Mucosa of descending colon (tissue), 3 donors: ENCODE data around the gene LDLRAD4. TPM values are rescaled to one million over a fixed set of nuclear protein-coding genes. Genes with fewer than 3 reads are reported as not detected.

Experiments used
- ATAC-seq: fragments of 200-7000 bp; cut with Tn5 transposase; one replicate; pipeline ENCODE4 v1.9.1; 2020; ENCODE audit warnings: mild to moderate bottlenecking, moderate library complexity
- DNase-seq, 3 donors: peaks; one replicate each; pipeline ENCODE4 v3.0.0-alpha.2; 2020
- H3K36me3 ChIP-seq: fragments of 200-600 bp; one replicate; pipeline ENCODE4 v1.8.0; 2021; ENCODE audit warnings: low read depth, mild to moderate bottlenecking
- H3K4me1 ChIP-seq: fragments of 200-600 bp; one replicate; pipeline ENCODE4 v1.8.0; 2021; ENCODE audit warnings: low read depth, mild to moderate bottlenecking
- H3K4me3 ChIP-seq: fragments of 200-600 bp; one replicate; pipeline ENCODE4 v1.8.0; 2021; ENCODE audit warnings: mild to moderate bottlenecking
- H3K9me3 ChIP-seq: fragments of 200-600 bp; one replicate; pipeline ENCODE4 v1.8.0; 2021; ENCODE audit warnings: mild to moderate bottlenecking
- CTCF ChIP-seq: fragments of 200-600 bp; IDR thresholded peaks from one replicate; pipeline ENCODE4 v1.8.0; 2022; ENCODE audit warnings: antibody characterized with exemption, mild to moderate bottlenecking
- intact Hi-C, 2 donors: fragments of 100-400 bp; cut with DNase I in 1 of 2; cut with micrococcal nuclease in 1 of 2; formaldehyde crosslinking; loops; one replicate each; pipeline versions ENCODE4 v1.11.0 to v1.11.1; 2022; cut with DNase I, micrococcal nuclease
- total RNA-seq, 3 donors: library from RNA; stranded (reverse); fragmentation: NEBNext Ultra II Directional in 2 of 3; extraction: Animal tissue kit (Norgen Biotek cat#: 25700) in 2 of 3; gene quantifications; one replicate each; pipeline versions ENCODE4 v1.2.1 to v1.2.4, GENCODE V29; 2021 to 2023
- donor health status: DM: no; HTN: no; CAD: no; lungs with moderate emphysema.
- donor health status: DM: no; HTN: no; CAD: no.
- donor health status: DM: no; HTN: yes; CAD: no.

LDLRAD4 gene
- total RNA-seq, 3 donors from 2014 or later = 36.8 to 41.0 (median 37.4) TPM

- ATAC-seq (no peak), DNase-seq (no peak)
- no peaks in the 10 kb centered on the region for H3K36me3 ChIP-seq
- intact Hi-C loops = no loop called here
- no peaks in the 10 kb centered on the region for H3K9me3 ChIP-seq
- no peak overlapping the region for H3K4me3 ChIP-seq
- no peak for TF ChIP-seq CTCF
- no peaks in the 10 kb centered on the region for H3K4me1 ChIP-seq
Measured at GRCh38 chr18:13570216-13570615, 351.7 kb downstream of the LDLRAD4 start.

- intact Hi-C loops = no loop called here
- Histone ChIP-seq H3K9me3 (no peaks in the 10 kb centered on the region), H3K4me3 (no peak overlapping the region), H3K36me3 (no peaks in the 10 kb centered on the region), H3K4me1 (no peaks in the 10 kb centered on the region)
- no peak for TF ChIP-seq CTCF
- no peak for DNase-seq
- peak; percentile 15 for ATAC-seq
Measured at GRCh38 chr18:13570856-13571495, 352.4 kb downstream of the LDLRAD4 start.

GRCh38 chr18:13572148-13572547 is 353.6 kb downstream of the LDLRAD4 start:
- no peak for TF ChIP-seq CTCF
- ATAC-seq (no peak), DNase-seq (no peak)
- Histone ChIP-seq H3K4me3 (no peak overlapping the region), H3K4me1 (no peaks in the 10 kb centered on the region), H3K9me3 (no peaks in the 10 kb centered on the region), H3K36me3 (no peaks in the 10 kb centered on the region)
- intact Hi-C loops = no loop called here

GRCh38 chr18:13572721-13573120 is 354.2 kb downstream of the LDLRAD4 start:
- no peaks in the 10 kb centered on the region for H3K4me1 ChIP-seq
- H3K9me3 ChIP-seq = no peaks in the 10 kb centered on the region
- DNase-seq (no peak), ATAC-seq (no peak)
- TF ChIP-seq CTCF = no peak
- no peaks in the 10 kb centered on the region for H3K36me3 ChIP-seq
- H3K4me3 ChIP-seq = no peak overlapping the region
- intact Hi-C loops = no loop called here

GRCh38 chr18:13573750-13574149 is 355.2 kb downstream of the LDLRAD4 start:
- ATAC-seq = no peak
- no peaks in the 10 kb centered on the region for H3K4me1 ChIP-seq
- no peak for DNase-seq
- no peak for TF ChIP-seq CTCF
- no peak overlapping the region for H3K4me3 ChIP-seq
- H3K36me3 ChIP-seq = no peaks in the 10 kb centered on the region
- intact Hi-C loops = no loop called here
- H3K9me3 ChIP-seq = no peaks in the 10 kb centered on the region

GRCh38 chr18:13574355-13574754 is 355.8 kb downstream of the LDLRAD4 start:
- no peaks in the 10 kb centered on the region for H3K36me3 ChIP-seq
- ATAC-seq (no peak), DNase-seq (no peak)
- no peak for TF ChIP-seq CTCF
- H3K9me3 ChIP-seq = no peaks in the 10 kb centered on the region
- intact Hi-C loops = no loop called here
- H3K4me3 ChIP-seq = no peak overlapping the region
- no peaks in the 10 kb centered on the region for H3K4me1 ChIP-seq
